ENCODE results near the gene DISC1. TPM values are rescaled to one million over a fixed set of nuclear protein-coding genes. Genes with fewer than 3 reads are reported as not detected.
"Not testable (repeated sequence)": the region's sequence is repeated elsewhere in the genome, so short reads cannot be mapped to it uniquely, and the experiment has no call there.

The DISC1 gene
- total and polyA plus RNA-seq, 7 donors, result 1.2 to 14.1 (median 5.8) TPM

GRCh38 chr1:231636157-231636556 lies 9.6 kb downstream of the DISC1 start:
- intact Hi-C loops (cut with DNase I), result no loop called here
- no peak overlapping the region for H3K4me3 ChIP-seq
- H3K27ac ChIP-seq, result no peak overlapping the region

DNA sequence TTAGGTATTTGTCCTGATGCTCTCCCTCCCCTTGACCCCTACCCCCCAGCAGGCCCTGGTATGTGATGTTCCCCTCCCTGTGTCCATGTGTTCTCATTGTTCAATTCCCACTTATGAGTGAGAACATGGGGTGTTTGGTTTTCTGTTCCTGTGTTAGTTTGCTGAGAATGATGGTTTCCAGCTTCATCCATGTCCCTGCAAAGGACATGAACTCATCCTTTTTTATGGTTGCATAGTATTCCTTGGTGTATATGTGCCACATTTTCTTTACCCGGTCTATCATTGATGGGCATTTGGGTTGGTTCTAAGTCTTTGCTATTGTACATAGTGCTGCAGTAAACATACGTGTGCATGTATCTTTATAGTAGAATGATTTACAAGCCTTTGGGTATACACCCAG lies 10.3 kb downstream of the DISC1 start:
- H3K9me3 ChIP-seq; H3K27ac ChIP-seq; H3K27me3 ChIP-seq; H3K36me3 ChIP-seq; H3K4me1 ChIP-seq; intact Hi-C loops (cut with DNase I); DNase-seq; H3K4me3 ChIP-seq: not testable (repeated sequence)
- WGBS, 2 donors, result 95 to 97% methylated on average over 2 of the region's 2 CpGs

More at GRCh38 chr1:231636157-231636556, 9.6 kb downstream of the DISC1 start:
- no peaks in the 10 kb centered on the region for H3K27me3 ChIP-seq
- no peaks in the 10 kb centered on the region for H3K4me1 ChIP-seq
- DNase-seq, result no peak
- TF ChIP-seq POLR2AphosphoS5 (IDR thresholded peaks at IDR 0.05) (no peak), CTCF (IDR thresholded peaks at IDR 0.05) (no peak), POLR2A (IDR thresholded peaks at IDR 0.05) (no peak), EP300 (IDR thresholded peaks at IDR 0.05) (no peak)
- 80 to 85% methylated on average over 4 of the region's 4 CpGs for WGBS, 2 donors
- H3K9me3 ChIP-seq, result no peaks in the 10 kb centered on the region
- H3K36me3 ChIP-seq, result no peaks in the 10 kb centered on the region

GRCh38 chr1:231638647-231639046 lies 12.1 kb downstream of the DISC1 start:
- intact Hi-C loops (cut with DNase I), result no loop called here
- Histone ChIP-seq H3K4me1 (peaks cover 0 to 4% (median 2%) of the 10 kb centered on the region in 4 donors), H3K4me3 (no peak overlapping the region), H3K27me3 (no peaks in the 10 kb centered on the region), H3K9me3 (no peaks in the 10 kb centered on the region), H3K36me3 (no peaks in the 10 kb centered on the region), H3K27ac (no peak overlapping the region)
- no peak for DNase-seq
- WGBS, 2 donors, result 90 to 95% methylated on average over 1 of the region's 1 CpG
- TF ChIP-seq CTCF (IDR thresholded peaks at IDR 0.05) (no peak), POLR2A (IDR thresholded peaks at IDR 0.05) (no peak), EP300 (IDR thresholded peaks at IDR 0.05) (no peak), POLR2AphosphoS5 (IDR thresholded peaks at IDR 0.05) (no peak)

DNA sequence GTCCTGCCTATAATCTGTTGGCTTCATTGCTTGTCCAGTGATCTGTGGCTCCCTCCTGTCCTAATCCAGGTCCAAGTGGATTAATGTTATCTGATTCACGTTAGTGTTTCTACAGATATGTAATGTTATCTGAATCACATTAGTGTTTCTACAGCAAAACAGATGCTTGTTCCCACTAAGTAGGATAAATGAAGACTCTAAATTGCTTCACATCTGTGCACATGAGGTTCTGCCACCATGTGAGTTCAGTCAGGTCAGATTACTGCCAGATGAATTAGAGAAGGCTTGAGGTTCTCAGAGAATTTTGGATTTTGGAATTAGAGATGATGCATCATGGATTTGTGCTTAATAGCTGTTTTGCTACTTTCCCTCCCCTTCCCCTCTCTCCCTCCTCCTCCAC lies 13.2 kb downstream of the DISC1 start:
- DNase-seq, result no peak
- Histone ChIP-seq H3K9me3 (no peaks in the 10 kb centered on the region), H3K27me3 (no peaks in the 10 kb centered on the region), H3K4me1 (peaks cover 0 to 6% (median 2%) of the 10 kb centered on the region in 4 donors), H3K36me3 (no peaks in the 10 kb centered on the region), H3K27ac (no peak overlapping the region), H3K4me3 (no peak overlapping the region)
- WGBS, 2 donors, result 74 to 80% methylated on average over 1 of the region's 1 CpG
- TF ChIP-seq POLR2AphosphoS5 (IDR thresholded peaks at IDR 0.05), result no peak
- TF ChIP-seq CTCF (IDR thresholded peaks at IDR 0.05), result no peak
- no peak for TF ChIP-seq POLR2A (IDR thresholded peaks at IDR 0.05)
- TF ChIP-seq EP300 (IDR thresholded peaks at IDR 0.05), result no peak
- intact Hi-C loops (cut with DNase I), result no loop called here

- H3K27ac ChIP-seq; H3K4me3 ChIP-seq; H3K4me1 ChIP-seq; H3K27me3 ChIP-seq; DNase-seq; H3K9me3 ChIP-seq; H3K36me3 ChIP-seq; intact Hi-C loops (cut with DNase I): not testable (repeated sequence)
- WGBS, 2 donors, result 88 to 92% methylated on average over 9 of the region's 9 CpGs
Observed at GRCh38 chr1:231641444-231641843, 14.9 kb downstream of the DISC1 start.

DNA sequence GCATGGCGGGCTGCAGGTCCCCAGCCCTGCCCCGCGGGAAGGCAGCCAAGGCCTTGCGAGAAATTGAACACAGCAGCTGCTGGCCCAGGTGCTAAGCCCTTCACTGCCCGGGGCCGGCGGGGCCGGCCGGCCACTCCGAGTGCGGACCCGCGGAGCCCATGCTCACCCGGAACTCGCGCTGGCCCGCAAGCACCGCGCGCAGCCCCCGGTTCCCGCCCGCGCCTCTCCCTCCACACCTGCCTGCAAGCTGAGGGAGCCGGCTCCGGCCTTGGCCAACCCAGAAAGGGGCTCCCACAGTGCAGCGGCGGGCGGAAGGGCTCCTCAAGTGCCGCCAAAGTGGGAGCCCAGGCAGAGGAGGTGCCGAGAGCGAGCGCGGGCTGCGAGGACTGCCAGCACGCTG lies 15.5 kb downstream of the DISC1 start:
- H3K27me3 ChIP-seq; intact Hi-C loops (cut with DNase I); H3K36me3 ChIP-seq; DNase-seq; H3K4me1 ChIP-seq; H3K27ac ChIP-seq; H3K9me3 ChIP-seq; H3K4me3 ChIP-seq: not testable (repeated sequence)
- 96 to 98% methylated on average over 36 of the region's 36 CpGs for WGBS, 2 donors
